Epithelial cell of proximal tubule (primary cell): ENCODE measurements around the gene FAS. TPM values are rescaled to one million over a fixed set of nuclear protein-coding genes. Genes with fewer than 3 reads are reported as not detected.

Source experiments
- DNase-seq: peaks from one replicate; pipeline ENCODE4 v3.0.0-alpha.2; 2011; ENCODE audit warnings: low read depth
- H3K4me3 ChIP-seq: 2 replicates; pipeline ENCODE4 v1.5.1; 2011; ENCODE audit warnings: low read depth, mild to moderate bottlenecking, low read length
- CTCF ChIP-seq: conservative IDR thresholded peaks from 2 replicates; pipeline ENCODE4 v1.5.1; 2012; ENCODE audit warnings: low read depth, mild to moderate bottlenecking, low read length
- total RNA-seq: library from RNA; depleted of rRNA; stranded (reverse); fragments of >200 nt; gene quantifications from 2 replicates; pipeline ENCODE4 v1.2.3, GENCODE V29; 2015

The FAS gene
- total RNA-seq, 1 donor from 2014 or later, result 52.5 TPM

DNA sequence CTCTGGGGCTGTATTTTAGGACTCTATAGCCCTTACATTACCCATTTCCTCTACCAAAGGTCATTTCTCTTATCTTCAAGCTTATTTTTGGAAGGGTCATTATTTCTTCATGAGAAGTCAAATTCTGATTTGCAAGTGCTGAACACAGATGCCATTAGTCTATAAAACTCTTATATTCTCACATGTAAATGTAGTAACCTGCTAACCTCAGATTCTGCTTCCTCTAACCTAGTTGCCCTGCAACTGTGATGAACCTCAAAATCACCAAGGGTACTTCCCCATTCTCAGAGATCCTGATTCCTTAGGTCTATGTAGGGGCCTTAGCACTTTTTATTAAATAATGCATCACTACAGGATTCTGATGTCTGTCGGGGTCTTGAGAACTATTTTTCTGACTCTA lies 6.3 kb downstream of the FAS start:
- no peak overlapping the region for H3K4me3 ChIP-seq
- TF ChIP-seq CTCF, result no peak
- DNase-seq, result no peak

DNA sequence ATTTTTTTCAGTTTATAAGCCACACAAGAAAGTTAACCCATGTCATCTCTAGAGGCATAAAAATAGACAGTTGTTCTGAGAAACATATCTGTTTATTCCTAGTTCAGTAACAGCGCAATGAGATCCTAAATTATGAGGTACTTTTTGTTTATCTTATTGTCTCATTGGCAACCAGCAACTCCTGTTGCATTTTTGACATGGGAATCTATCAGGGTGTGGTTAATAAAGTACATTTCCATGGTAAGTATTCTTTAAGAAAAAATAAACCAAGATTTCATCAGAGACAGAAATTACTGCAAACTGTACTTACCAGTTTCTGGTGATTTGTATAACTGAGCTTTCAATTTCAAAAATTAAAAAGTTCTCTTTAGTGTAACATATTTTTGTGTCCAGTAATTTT lies 9.0 kb downstream of the FAS start:
- no peak for DNase-seq
- no peak for TF ChIP-seq CTCF
- H3K4me3 ChIP-seq, result no peak overlapping the region

GRCh38 chr10:89001024-89001728 lies 10.6 kb downstream of the FAS start:
- DNase-seq, result no peak
- H3K4me3 ChIP-seq, result no peak overlapping the region
- TF ChIP-seq CTCF, result no peak

DNA sequence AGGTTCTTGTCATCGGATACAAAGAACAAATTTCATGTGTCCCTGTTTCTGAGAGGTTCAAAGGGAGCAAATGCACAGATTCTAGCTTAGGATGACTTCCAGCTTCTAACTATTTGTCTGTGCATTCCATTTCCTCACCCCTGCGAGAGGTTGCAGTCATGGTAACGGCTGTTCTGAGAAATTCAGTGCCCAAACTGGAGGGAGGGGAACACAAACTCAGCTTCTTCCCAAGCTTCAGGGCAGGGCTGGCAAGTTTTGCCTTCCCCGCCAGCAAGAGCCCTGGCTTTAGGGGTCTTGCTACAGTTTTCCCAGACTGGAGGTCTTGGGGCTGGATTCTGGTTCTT lies 11.1 kb downstream of the FAS start:
- H3K4me3 ChIP-seq, result no peak overlapping the region
- no peak for TF ChIP-seq CTCF
- no peak for DNase-seq

GRCh38 chr10:89002226-89002978 lies 11.8 kb downstream of the FAS start:
- H3K4me3 ChIP-seq, result no peak overlapping the region

GRCh38 chr10:89003344-89003743 lies 12.7 kb downstream of the FAS start:
- no peak for TF ChIP-seq CTCF
- no peak for DNase-seq
- H3K4me3 ChIP-seq, result no peak overlapping the region

More at GRCh38 chr10:89002226-89002978, 11.8 kb downstream of the FAS start:
- DNase-seq, result no peak
- no peak for TF ChIP-seq CTCF
